H9 (cell line): ENCODE data around the gene C5AR1. TPM values are rescaled to one million over a fixed set of nuclear protein-coding genes. Genes with fewer than 3 reads are reported as not detected.

Experiments
- DNase-seq: peaks from one replicate; pipeline ENCODE4 v3.0.0-alpha.2; 2017
- H2AFZ ChIP-seq: one replicate; pipeline ENCODE4 v1.6.1; 2013; ENCODE audit warnings: mild to moderate bottlenecking, low read length, control low read depth, moderate library complexity
- H2AK5ac ChIP-seq: 2 replicates; pipeline ENCODE4 v1.6.1; 2013; ENCODE audit warnings: low read length, control low read depth, mixed read lengths; ENCODE audit not compliant: insufficient read length
- H2BK120ac ChIP-seq: one replicate; pipeline ENCODE4 v1.6.1; 2013; ENCODE audit warnings: low read depth, mild to moderate bottlenecking, low read length, control low read depth, inconsistent platforms; ENCODE audit not compliant: poor library complexity, severe bottlenecking
- H2BK12ac ChIP-seq: 2 replicates; pipeline ENCODE4 v1.6.1; 2013; ENCODE audit warnings: low read length, control low read depth, mixed read lengths, low read depth; ENCODE audit not compliant: insufficient read length
- H2BK15ac ChIP-seq: 2 replicates; pipeline ENCODE4 v1.6.1; 2013; ENCODE audit warnings: low read depth, low read length, control low read depth
- H2BK20ac ChIP-seq: one replicate; pipeline ENCODE4 v1.6.1; 2013; ENCODE audit warnings: low read depth, mild to moderate bottlenecking, low read length, control low read depth, inconsistent platforms; ENCODE audit not compliant: poor library complexity, severe bottlenecking
- H2BK5ac ChIP-seq: 2 replicates; pipeline ENCODE4 v1.6.1; 2013; ENCODE audit warnings: low read length, control low read depth, mixed read lengths; ENCODE audit not compliant: insufficient read length
- H3K14ac ChIP-seq: 2 replicates; pipeline ENCODE4 v1.6.1; 2013; ENCODE audit warnings: low read length, control low read depth; ENCODE audit not compliant: insufficient read depth
- H3K18ac ChIP-seq: 2 replicates; pipeline ENCODE4 v1.6.1; 2013; ENCODE audit warnings: low read depth, mild to moderate bottlenecking, mixed read lengths, low read length, control low read depth; ENCODE audit not compliant: insufficient read length
- H3K23ac ChIP-seq: 2 replicates; pipeline ENCODE4 v1.6.1; 2013; ENCODE audit warnings: low read length, control low read depth, mixed read lengths, low read depth; ENCODE audit not compliant: insufficient read length
- H3K23me2 ChIP-seq: 2 replicates; pipeline ENCODE4 v1.6.1; 2013; ENCODE audit warnings: low read depth, mild to moderate bottlenecking, mixed read lengths, low read length, control low read depth; ENCODE audit not compliant: insufficient read length, poor library complexity, severe bottlenecking
- H3K27ac ChIP-seq: 2 replicates; pipeline ENCODE4 v1.5.1; 2013; ENCODE audit warnings: low read length, control low read depth, mixed read lengths, low read depth; ENCODE audit not compliant: insufficient read length
- H3K27me3 ChIP-seq: 2 replicates; pipeline ENCODE4 v1.6.1; 2013; ENCODE audit warnings: low read length, control low read depth, inconsistent platforms; ENCODE audit not compliant: insufficient read depth
- H3K4ac ChIP-seq: 2 replicates; pipeline ENCODE4 v1.6.1; 2013; ENCODE audit warnings: low read depth, mild to moderate bottlenecking, control low read depth, inconsistent platforms, low read length, moderate library complexity
- H3K4me1 ChIP-seq: 2 replicates; pipeline ENCODE4 v1.6.1; 2013; ENCODE audit warnings: low read length, control low read depth, inconsistent platforms; ENCODE audit not compliant: insufficient read depth
- H3K4me2 ChIP-seq: 2 replicates; pipeline ENCODE4 v1.6.1; 2013; ENCODE audit warnings: low read length, control low read depth, mixed read lengths; ENCODE audit not compliant: insufficient read length, insufficient read depth
- H3K56ac ChIP-seq: 2 replicates; pipeline ENCODE4 v1.6.1; 2013; ENCODE audit warnings: low read depth, mild to moderate bottlenecking, mixed read lengths, low read length, control low read depth; ENCODE audit not compliant: insufficient read length
- H3K79me1 ChIP-seq: 2 replicates; pipeline ENCODE4 v1.6.1; 2013; ENCODE audit warnings: low read depth, mild to moderate bottlenecking, moderate library complexity, low read length, control low read depth, inconsistent platforms; ENCODE audit not compliant: insufficient read depth, poor library complexity, severe bottlenecking
- H3K79me2 ChIP-seq: 2 replicates; pipeline ENCODE4 v1.6.1; 2013; ENCODE audit warnings: low read length, control low read depth, inconsistent platforms; ENCODE audit not compliant: insufficient read depth
- H3K9ac ChIP-seq: 2 replicates; pipeline ENCODE4 v1.6.1; 2013; ENCODE audit warnings: low read length, control low read depth, mixed read lengths; ENCODE audit not compliant: insufficient read length; ENCODE audit errors: extremely low read depth
- H3K9me3 ChIP-seq: one replicate; pipeline ENCODE4 v1.6.1; 2013; ENCODE audit warnings: low read depth, low read length, inconsistent platforms; ENCODE audit not compliant: control insufficient read depth
- H3T11ph ChIP-seq: one replicate; pipeline ENCODE4 v1.6.1; 2013; ENCODE audit warnings: mild to moderate bottlenecking, low read length, control low read depth, inconsistent platforms
- H4K20me1 ChIP-seq: one replicate; pipeline ENCODE4 v1.6.1; 2013; ENCODE audit not compliant: control insufficient read depth, insufficient read length, insufficient read depth
- H4K5ac ChIP-seq: 2 replicates; pipeline ENCODE4 v1.6.1; 2013; ENCODE audit warnings: low read depth, mild to moderate bottlenecking, mixed read lengths, low read length, control low read depth; ENCODE audit not compliant: insufficient read length
- H4K8ac ChIP-seq: replicated peaks from 2 replicates; pipeline ENCODE4 v1.6.1; 2013; ENCODE audit warnings: low read length, control low read depth, mixed read lengths, low read depth; ENCODE audit not compliant: insufficient read length
- H4K91ac ChIP-seq: 2 replicates; pipeline ENCODE4 v1.6.1; 2013; ENCODE audit warnings: low read depth, mild to moderate bottlenecking, moderate library complexity, mixed read lengths, low read length, control low read depth; ENCODE audit not compliant: insufficient read length
- H3K27ac Mint-ChIP-seq, 3 experiments: 2 replicates in 2 of 3; 3 replicates in 1 of 3; pipeline ENCODE4 v1.8.0; 2020 to 2021; ENCODE audit warnings: mixed read lengths in 3 of 3, mild to moderate bottlenecking in 1 of 3, moderate library complexity in 1 of 3
- H3K27me3 Mint-ChIP-seq: 2 replicates; pipeline ENCODE4 v1.8.0; 2021; ENCODE audit warnings: low read depth, mild to moderate bottlenecking, moderate library complexity, mixed read lengths
- H3K36me3 Mint-ChIP-seq, 3 experiments: 2 replicates in 2 of 3; 3 replicates in 1 of 3; pipeline ENCODE4 v1.8.0; 2020 to 2021; ENCODE audit warnings: low read depth in 3 of 3, mixed read lengths in 3 of 3; ENCODE audit not compliant: insufficient read depth in 1 of 3
- H3K4me1 Mint-ChIP-seq, 2 experiments: 2 replicates each; pipeline ENCODE4 v1.8.0; 2020; ENCODE audit warnings: mixed read lengths in 2 of 2
- H3K4me3 Mint-ChIP-seq, 2 experiments: 2 replicates in 1 of 2; 3 replicates in 1 of 2; pipeline ENCODE4 v1.8.0; 2020 to 2021; ENCODE audit warnings: mild to moderate bottlenecking in 2 of 2, mixed read lengths in 2 of 2, moderate library complexity in 1 of 2
- H3K9me3 Mint-ChIP-seq, 2 experiments: 2 replicates in 1 of 2; 3 replicates in 1 of 2; pipeline ENCODE4 v1.8.0; 2020; ENCODE audit warnings: mild to moderate bottlenecking in 2 of 2, mixed read lengths in 2 of 2, moderate library complexity in 1 of 2
- CTCF ChIP-seq: fragments of 200-600 bp; sonication (generic); conservative IDR thresholded peaks from 3 replicates; pipeline ENCODE4 v1.8.0; 2021; ENCODE audit warnings: antibody characterized with exemption, mild to moderate bottlenecking
- WGBS: extraction: QIAGEN DNeasy Blood & Tissue Kit; methylation state at CpG from one replicate; pipeline ENCODE4 v1.1.7; 2013; ENCODE audit warnings: missing lambda C conversion rate, low lambda C conversion rate, mixed read lengths; ENCODE audit not compliant: insufficient read length; ENCODE audit errors: extremely low coverage; 5-methylcytosine and 5-hydroxymethylcytosine counted together
- total RNA-seq: library from RNA; stranded (reverse); gene quantifications from 2 replicates; pipeline ENCODE4 v1.2.1, GENCODE V29; 2021

Gene C5AR1
- total RNA-seq, 1 experiment from 2014 or later: 1.8 TPM

GRCh38 chr19:47267350-47267759 lies 42.3 kb upstream of the C5AR1 start:
- H3K4me1 ChIP-seq: peaks cover under 1% of the 10 kb centered on the region; the same call in 1 of the 2 replicates
- H2BK15ac ChIP-seq: no peak overlapping the region
- H3K27me3 Mint-ChIP-seq: no peaks in the 10 kb centered on the region
- H3K23me2 ChIP-seq: peaks cover under 1% of the 10 kb centered on the region
- WGBS: no CpG with 5 or more reads among the region's 14 CpGs
- H3K27ac Mint-ChIP-seq: no peak overlapping the region; a peak in 1 of 7 replicates
- no peak for TF ChIP-seq CTCF
- no peak overlapping the region for H3K9ac ChIP-seq
- no peaks in the 10 kb centered on the region for H4K20me1 ChIP-seq
- no peaks in the 10 kb centered on the region for H3K79me1 ChIP-seq
- H3K56ac ChIP-seq: no peak overlapping the region
- no peaks in the 10 kb centered on the region for H3K9me3 ChIP-seq
- H4K8ac ChIP-seq: no peak overlapping the region
- no peak overlapping the region for H3K4ac ChIP-seq
- no peak overlapping the region for H3K4me2 ChIP-seq
- H2BK120ac ChIP-seq: no peak overlapping the region
- H2BK12ac ChIP-seq: no peak overlapping the region
- no peak overlapping the region for H3K23ac ChIP-seq
- no peak overlapping the region for H3K4me3 Mint-ChIP-seq
- H2AK5ac ChIP-seq: no peak overlapping the region
- H3K18ac ChIP-seq: no peak overlapping the region
- no peak overlapping the region for H3T11ph ChIP-seq
- H3K79me2 ChIP-seq: no peaks in the 10 kb centered on the region
- H3K14ac ChIP-seq: no peak overlapping the region
- no peak overlapping the region for H2BK5ac ChIP-seq
- DNase-seq: no peak
- no peak overlapping the region for H2AFZ ChIP-seq
- H2BK20ac ChIP-seq: no peak overlapping the region
- H3K27ac ChIP-seq: no peak overlapping the region
- no peak overlapping the region for H4K91ac ChIP-seq
- no peaks in the 10 kb centered on the region for H3K9me3 Mint-ChIP-seq
- H3K36me3 Mint-ChIP-seq: peaks cover 34 to 65% (median 64%) of the 10 kb centered on the region in 3 experiments
- peaks cover 8 to 15% of the 10 kb centered on the region in 2 experiments for H3K4me1 Mint-ChIP-seq
- H3K27me3 ChIP-seq: no peaks in the 10 kb centered on the region
- H4K5ac ChIP-seq: no peak overlapping the region
